Measurements from ENCODE around the gene THAP10. TPM values are rescaled to one million over a fixed set of nuclear protein-coding genes. Genes with fewer than 3 reads are reported as not detected.
A peak's percentile ranks its signal among the peaks of the same experiment; 100 is the strongest.

THAP10 gene
- total RNA-seq, 1 donor = 1.1 TPM

DNA sequence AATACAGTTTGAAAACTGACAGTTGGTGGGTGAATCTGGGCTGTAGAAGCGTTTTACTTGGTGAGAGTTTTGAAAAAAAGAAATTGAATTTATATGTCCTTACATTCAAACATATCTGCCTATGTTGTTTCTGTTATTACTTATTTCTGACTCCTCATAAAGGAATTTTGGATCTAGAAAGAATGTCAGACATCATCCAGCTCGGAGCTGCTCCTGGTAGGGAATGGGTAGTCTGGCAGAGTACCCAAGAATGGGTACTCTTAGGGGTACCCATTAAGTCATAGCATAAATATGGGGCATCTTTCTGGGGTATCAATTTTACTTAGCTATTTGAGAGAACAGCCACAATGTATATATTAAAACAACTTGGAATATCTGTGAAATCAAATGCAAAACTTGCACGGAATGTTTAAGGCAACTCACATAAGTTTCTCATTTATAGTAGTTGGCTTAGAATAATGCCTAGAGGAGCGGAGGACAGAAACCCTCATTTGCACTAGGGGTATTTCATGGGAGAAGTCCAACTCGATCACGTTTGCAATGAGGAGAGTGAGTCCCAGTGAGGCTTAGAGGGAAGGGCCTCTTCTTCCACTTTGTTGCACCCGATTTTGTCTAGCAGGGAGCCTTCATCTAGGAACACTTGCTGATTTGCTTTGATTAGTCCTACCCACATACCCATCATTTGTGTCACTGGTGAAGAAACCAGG, 35.9 kb downstream of the THAP10 start:
- H3K4me1 ChIP-seq (ENCODE audit: insufficient read depth, low read length) = peaks cover 55% of the 10 kb centered on the region
- TF ChIP-seq, protein P1, sequence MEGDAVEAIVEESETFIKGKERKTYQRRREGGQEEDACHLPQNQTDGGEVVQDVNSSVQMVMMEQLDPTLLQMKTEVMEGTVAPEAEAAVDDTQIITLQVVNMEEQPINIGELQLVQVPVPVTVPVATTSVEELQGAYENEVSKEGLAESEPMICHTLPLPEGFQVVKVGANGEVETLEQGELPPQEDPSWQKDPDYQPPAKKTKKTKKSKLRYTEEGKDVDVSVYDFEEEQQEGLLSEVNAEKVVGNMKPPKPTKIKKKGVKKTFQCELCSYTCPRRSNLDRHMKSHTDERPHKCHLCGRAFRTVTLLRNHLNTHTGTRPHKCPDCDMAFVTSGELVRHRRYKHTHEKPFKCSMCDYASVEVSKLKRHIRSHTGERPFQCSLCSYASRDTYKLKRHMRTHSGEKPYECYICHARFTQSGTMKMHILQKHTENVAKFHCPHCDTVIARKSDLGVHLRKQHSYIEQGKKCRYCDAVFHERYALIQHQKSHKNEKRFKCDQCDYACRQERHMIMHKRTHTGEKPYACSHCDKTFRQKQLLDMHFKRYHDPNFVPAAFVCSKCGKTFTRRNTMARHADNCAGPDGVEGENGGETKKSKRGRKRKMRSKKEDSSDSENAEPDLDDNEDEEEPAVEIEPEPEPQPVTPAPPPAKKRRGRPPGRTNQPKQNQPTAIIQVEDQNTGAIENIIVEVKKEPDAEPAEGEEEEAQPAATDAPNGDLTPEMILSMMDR (IDR thresholded peaks at IDR 0.05; ENCODE audit: extremely low read depth, low read depth, low read length) = no peak
- no peaks in the 10 kb centered on the region for H3K27me3 ChIP-seq (ENCODE audit: insufficient read depth, low read length)
- H2AFZ ChIP-seq (ENCODE audit: low read length) = peak overlapping the region; percentile 17
- peaks cover 7% of the 10 kb centered on the region for H3K36me3 ChIP-seq (ENCODE audit: insufficient read depth, low read length)
- H3K4me3 ChIP-seq (ENCODE audit: insufficient read depth, low read length) = peak overlapping the region; percentile 57
- DNase-seq (ENCODE audit: insufficient read length, low spot score, missing footprints) = peak; percentile 89
- H3K4me2 ChIP-seq (ENCODE audit: insufficient read depth, low read length) = peak overlapping the region; percentile 89
- peaks cover 10% of the 10 kb centered on the region for H4K20me1 ChIP-seq (ENCODE audit: insufficient read depth, low read length)
- H3K27ac ChIP-seq (ENCODE audit: low read depth, low read length) = peak overlapping the region; percentile 98
- H3K9me3 ChIP-seq (ENCODE audit: low read depth, low read length) = no peaks in the 10 kb centered on the region
- H3K79me2 ChIP-seq (ENCODE audit: insufficient read depth, low read length) = peaks cover 23% of the 10 kb centered on the region

DNA sequence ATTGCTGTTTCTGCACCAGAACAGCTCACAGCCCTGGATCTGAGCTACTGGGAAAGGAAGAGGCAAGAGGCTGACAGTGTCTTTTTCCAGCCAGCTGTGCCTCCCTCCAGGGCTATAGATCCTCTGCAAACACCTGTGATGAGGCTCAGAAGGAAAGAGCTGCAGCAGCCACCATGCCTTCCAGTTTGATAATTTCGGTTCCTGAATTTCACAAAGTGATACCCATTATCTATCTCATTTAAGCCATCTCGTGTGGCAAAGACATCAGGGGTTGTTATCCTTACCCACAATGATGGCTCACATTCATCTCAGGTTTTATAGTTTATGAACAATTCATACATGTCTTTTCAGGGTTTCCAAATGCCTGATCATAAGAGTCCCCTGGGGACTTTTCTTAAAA, 36.5 kb downstream of the THAP10 start:
- H3K4me3 ChIP-seq (ENCODE audit: insufficient read depth, low read length) = peak overlapping the region; percentile 12
- DNase-seq (ENCODE audit: insufficient read length, low spot score, missing footprints) = peak; percentile 84
- peaks cover 11% of the 10 kb centered on the region for H4K20me1 ChIP-seq (ENCODE audit: insufficient read depth, low read length)
- H2AFZ ChIP-seq (ENCODE audit: low read length) = peak overlapping the region; percentile 48
- H3K27ac ChIP-seq (ENCODE audit: low read depth, low read length) = peak overlapping the region; percentile 98
- H3K9me3 ChIP-seq (ENCODE audit: low read depth, low read length) = no peaks in the 10 kb centered on the region
- peaks cover 12% of the 10 kb centered on the region for H3K36me3 ChIP-seq (ENCODE audit: insufficient read depth, low read length)
- TF ChIP-seq, protein P1 (IDR thresholded peaks at IDR 0.05; ENCODE audit: extremely low read depth, low read depth, low read length) = no peak
- H3K79me2 ChIP-seq (ENCODE audit: insufficient read depth, low read length) = peaks cover 28% of the 10 kb centered on the region
- H3K4me2 ChIP-seq (ENCODE audit: insufficient read depth, low read length) = peak overlapping the region; percentile 89
- no peaks in the 10 kb centered on the region for H3K27me3 ChIP-seq (ENCODE audit: insufficient read depth, low read length)
- peaks cover 56% of the 10 kb centered on the region for H3K4me1 ChIP-seq (ENCODE audit: insufficient read depth, low read length)

DNA sequence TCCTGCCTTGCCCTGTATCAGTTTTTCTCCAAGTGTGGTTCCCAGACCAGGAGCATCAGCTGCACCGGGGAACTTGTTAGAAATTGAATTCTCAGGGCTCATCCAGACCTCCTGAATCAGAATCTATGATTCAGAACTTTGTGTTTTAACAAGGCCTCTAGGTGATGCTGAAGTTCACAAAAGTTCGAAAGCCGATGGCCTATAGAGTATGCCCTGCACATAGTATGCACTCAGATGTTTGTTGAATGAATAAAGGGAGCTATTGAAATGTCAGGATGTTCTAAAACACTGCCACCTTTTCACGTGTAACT, 37.6 kb downstream of the THAP10 start:
- Histone ChIP-seq H3K4me1 (ENCODE audit: insufficient read depth, low read length) (peaks cover 60% of the 10 kb centered on the region), H2AFZ (ENCODE audit: low read length) (peak overlapping the region; percentile 85), H3K36me3 (ENCODE audit: insufficient read depth, low read length) (peaks cover 19% of the 10 kb centered on the region), H4K20me1 (ENCODE audit: insufficient read depth, low read length) (peaks cover 16% of the 10 kb centered on the region), H3K79me2 (ENCODE audit: insufficient read depth, low read length) (peaks cover 40% of the 10 kb centered on the region), H3K27me3 (ENCODE audit: insufficient read depth, low read length) (no peaks in the 10 kb centered on the region), H3K9me3 (ENCODE audit: low read depth, low read length) (no peaks in the 10 kb centered on the region), H3K27ac (ENCODE audit: low read depth, low read length) (peak overlapping the region; percentile 93), H3K4me2 (ENCODE audit: insufficient read depth, low read length) (peak overlapping the region; percentile 91), H3K4me3 (ENCODE audit: insufficient read depth, low read length) (peak overlapping the region; percentile 97)
- DNase-seq (ENCODE audit: insufficient read length, low spot score, missing footprints) = peak; percentile 97
- TF ChIP-seq, protein P1 (IDR thresholded peaks at IDR 0.05; ENCODE audit: extremely low read depth, low read depth, low read length) = peak; percentile 35

DNA sequence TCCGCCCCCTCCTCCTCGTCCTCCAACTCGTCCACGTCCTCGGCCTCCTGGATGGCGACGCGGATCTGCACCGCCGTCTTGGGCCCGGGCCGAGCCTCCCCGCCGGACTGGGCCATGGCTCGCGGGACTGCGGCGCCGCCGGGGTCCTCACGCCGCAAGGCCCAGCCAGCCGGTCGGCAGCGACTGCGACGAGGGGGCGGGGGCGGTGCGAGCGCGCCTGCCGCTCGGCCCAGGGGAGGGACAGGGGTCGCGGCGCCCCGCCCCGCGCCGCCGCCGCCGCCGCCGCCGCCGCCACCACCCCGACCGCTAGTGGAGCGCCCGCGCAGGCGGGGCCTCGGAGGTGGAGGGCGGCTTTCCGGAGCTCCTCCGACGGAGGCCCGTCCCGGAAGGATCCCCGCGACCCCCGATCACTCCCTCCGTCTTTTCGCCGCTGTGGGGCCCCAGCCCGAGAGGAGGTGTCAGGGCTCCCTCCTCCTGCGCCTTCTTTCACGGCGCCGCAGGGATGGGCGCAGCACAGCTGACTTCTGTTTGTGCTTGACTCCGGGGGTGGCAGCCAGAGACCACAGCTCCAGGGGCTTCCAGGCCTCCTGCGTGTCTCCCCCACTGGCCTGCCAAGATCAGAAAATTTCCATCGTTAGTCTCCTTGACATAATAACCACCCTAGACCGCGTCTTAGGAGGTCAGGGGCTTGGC, 38.1 kb downstream of the THAP10 start, which contains the start of gene LARP6:
Gene LARP6, minus strand, starts transcription at position 185 of the 693 bp plus-strand sequence. Its CDS starts 69 bp downstream, at position 116.
- H2AFZ ChIP-seq (ENCODE audit: low read length) = peak within 1 kb of the TSS; percentile 85
- no peaks in the 10 kb centered on the region for H3K27me3 ChIP-seq (ENCODE audit: insufficient read depth, low read length)
- peak; percentile 90 for DNase-seq (ENCODE audit: insufficient read length, low spot score, missing footprints)
- H3K9me3 ChIP-seq (ENCODE audit: low read depth, low read length) = no peaks in the 10 kb centered on the region
- peak within 1 kb of the TSS; percentile 97 for H3K27ac ChIP-seq (ENCODE audit: low read depth, low read length)
- H3K4me3 ChIP-seq (ENCODE audit: insufficient read depth, low read length) = peak within 1 kb of the TSS; percentile 97
- H3K79me2 ChIP-seq (ENCODE audit: insufficient read depth, low read length) = peaks cover 44% of the 10 kb centered on the region
- peaks cover 60% of the 10 kb centered on the region for H3K4me1 ChIP-seq (ENCODE audit: insufficient read depth, low read length)
- H3K36me3 ChIP-seq (ENCODE audit: insufficient read depth, low read length) = peaks cover 19% of the 10 kb centered on the region
- peak within 1 kb of the TSS; percentile 93 for H3K4me2 ChIP-seq (ENCODE audit: insufficient read depth, low read length)
- H4K20me1 ChIP-seq (ENCODE audit: insufficient read depth, low read length) = peaks cover 16% of the 10 kb centered on the region
- TF ChIP-seq, protein P1 (IDR thresholded peaks at IDR 0.05; ENCODE audit: extremely low read depth, low read depth, low read length) = no peak

Measured in osteoblast (primary cell).